Left lung (tissue), 10 donors: ENCODE measurements around the gene CSAG1. TPM values are rescaled to one million over a fixed set of nuclear protein-coding genes. Genes with fewer than 3 reads are reported as not detected.
"Not testable (repeated sequence)": the region's sequence is repeated elsewhere in the genome, so short reads cannot be mapped to it uniquely, and the experiment has no call there.

ENCODE experiments used
- ATAC-seq: fragments of 200-7000 bp; cut with Tn5 transposase; one replicate; pipeline ENCODE4 v1.9.1; 2020; ENCODE audit warnings: moderate library complexity
- DNase-seq, 4 donors: peaks; one replicate each; pipeline ENCODE4 v3.0.0-alpha.2; 2013 to 2020
- H3K27ac ChIP-seq, 2 donors: fragments of 200-600 bp; sonication (generic) in 1 of 2; one replicate each; pipeline versions ENCODE4 v1.5.0 to v1.8.0; 2020 to 2021
- H3K27me3 ChIP-seq, 2 donors: fragments of 200-600 bp; sonication (generic) in 1 of 2; one replicate each; pipeline versions ENCODE4 v1.5.0 to v1.8.0; 2020 to 2021
- H3K36me3 ChIP-seq, 2 donors: fragments of 200-600 bp; sonication (generic) in 1 of 2; one replicate each; pipeline versions ENCODE4 v1.5.0 to v1.8.0; 2020 to 2021
- H3K4me1 ChIP-seq, 2 donors: fragments of 200-600 bp; one replicate each; pipeline ENCODE4 v1.8.0; 2021
- H3K4me3 ChIP-seq, 2 donors: fragments of 200-600 bp; sonication (generic) in 1 of 2; one replicate each; pipeline versions ENCODE4 v1.5.0 to v1.8.0; 2020 to 2021; ENCODE audit warnings: mild to moderate bottlenecking in 1 of 2
- H3K9me3 ChIP-seq, 2 donors: fragments of 200-600 bp; sonication (generic) in 1 of 2; one replicate each; pipeline versions ENCODE4 v1.5.0 to v1.8.0; 2020 to 2021
- intact Hi-C, 2 donors: fragments of 100-400 bp; cut with DNase I; formaldehyde crosslinking; loops; one replicate each; pipeline versions ENCODE4 v1.11.2 to v1.14.2; 2022
- polyA plus RNA-seq, 6 donors: library from polyadenylated mRNA; unstranded; fragments of 120-200 nt; gene quantifications; one replicate each; pipeline ENCODE4 v1.2.1, GENCODE V29; 2013; ENCODE audit not compliant: insufficient read length in 6 of 6
- total RNA-seq, 2 donors: library from RNA; stranded (reverse); fragmentation: NEBNext Ultra II Directional; extraction: Animal tissue kit (Norgen Biotek cat#: 25700); gene quantifications; one replicate each; pipeline ENCODE4 v1.2.1, GENCODE V29; 2021
- TF ChIP-seq, protein P1 (sequence below), 2 donors: fragments of 200-600 bp; sonication (generic) in 1 of 2; IDR thresholded peaks; one replicate each; pipeline versions ENCODE4 v1.5.0 to v1.8.0; 2021; ENCODE audit warnings: antibody characterized with exemption in 2 of 2
- donor health status: DM: no; HTN: yes; CAD: no.
- donor health status: DM: no; HTN: no; CAD: no.

Gene CSAG1
- total and polyA plus RNA-seq, 8 donors: not detected

- Histone ChIP-seq H3K27ac (no peak overlapping the region), H3K4me1 (no peaks in the 10 kb centered on the region), H3K36me3 (no peaks in the 10 kb centered on the region), H3K27me3 (no peaks in the 10 kb centered on the region), H3K9me3 (no peaks in the 10 kb centered on the region), H3K4me3 (no peak overlapping the region)
- DNase-seq (no peak), ATAC-seq (no peak)
- intact Hi-C loops: no loop called here
- TF ChIP-seq, protein P1, sequence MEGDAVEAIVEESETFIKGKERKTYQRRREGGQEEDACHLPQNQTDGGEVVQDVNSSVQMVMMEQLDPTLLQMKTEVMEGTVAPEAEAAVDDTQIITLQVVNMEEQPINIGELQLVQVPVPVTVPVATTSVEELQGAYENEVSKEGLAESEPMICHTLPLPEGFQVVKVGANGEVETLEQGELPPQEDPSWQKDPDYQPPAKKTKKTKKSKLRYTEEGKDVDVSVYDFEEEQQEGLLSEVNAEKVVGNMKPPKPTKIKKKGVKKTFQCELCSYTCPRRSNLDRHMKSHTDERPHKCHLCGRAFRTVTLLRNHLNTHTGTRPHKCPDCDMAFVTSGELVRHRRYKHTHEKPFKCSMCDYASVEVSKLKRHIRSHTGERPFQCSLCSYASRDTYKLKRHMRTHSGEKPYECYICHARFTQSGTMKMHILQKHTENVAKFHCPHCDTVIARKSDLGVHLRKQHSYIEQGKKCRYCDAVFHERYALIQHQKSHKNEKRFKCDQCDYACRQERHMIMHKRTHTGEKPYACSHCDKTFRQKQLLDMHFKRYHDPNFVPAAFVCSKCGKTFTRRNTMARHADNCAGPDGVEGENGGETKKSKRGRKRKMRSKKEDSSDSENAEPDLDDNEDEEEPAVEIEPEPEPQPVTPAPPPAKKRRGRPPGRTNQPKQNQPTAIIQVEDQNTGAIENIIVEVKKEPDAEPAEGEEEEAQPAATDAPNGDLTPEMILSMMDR (IDR thresholded peaks at IDR 0.05): no peak
Observed at GRCh38 chrX:152738560-152738959, 5.0 kb upstream of the CSAG1 start.

DNA sequence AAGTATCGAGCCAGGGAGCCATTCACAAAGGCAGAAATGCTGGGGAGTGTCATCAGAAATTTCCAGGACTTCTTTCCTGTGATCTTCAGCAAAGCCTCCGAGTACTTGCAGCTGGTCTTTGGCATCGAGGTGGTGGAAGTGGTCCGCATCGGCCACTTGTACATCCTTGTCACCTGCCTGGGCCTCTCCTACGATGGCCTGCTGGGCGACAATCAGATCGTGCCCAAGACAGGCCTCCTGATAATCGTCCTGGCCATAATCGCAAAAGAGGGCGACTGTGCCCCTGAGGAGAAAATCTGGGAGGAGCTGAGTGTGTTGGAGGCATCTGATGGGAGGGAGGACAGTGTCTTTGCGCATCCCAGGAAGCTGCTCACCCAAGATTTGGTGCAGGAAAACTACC lies 3.0 kb upstream of the CSAG1 start:
- intact Hi-C loops, DNase-seq, H3K4me1 ChIP-seq, H3K36me3 ChIP-seq, H3K9me3 ChIP-seq, H3K27me3 ChIP-seq, ATAC-seq, H3K27ac ChIP-seq, H3K4me3 ChIP-seq: not testable (repeated sequence)

- TF ChIP-seq, protein P1 (IDR thresholded peaks at IDR 0.05): no peak
- intact Hi-C loops: no loop called here
- Histone ChIP-seq H3K4me3 (no peak overlapping the region), H3K27ac (no peak overlapping the region), H3K9me3 (no peaks in the 10 kb centered on the region), H3K4me1 (no peaks in the 10 kb centered on the region), H3K27me3 (no peaks in the 10 kb centered on the region), H3K36me3 (no peaks in the 10 kb centered on the region)
- no peak for ATAC-seq
- no peak for DNase-seq
Observed at GRCh38 chrX:152735860-152736511, 2.5 kb upstream of the CSAG1 start.

DNA sequence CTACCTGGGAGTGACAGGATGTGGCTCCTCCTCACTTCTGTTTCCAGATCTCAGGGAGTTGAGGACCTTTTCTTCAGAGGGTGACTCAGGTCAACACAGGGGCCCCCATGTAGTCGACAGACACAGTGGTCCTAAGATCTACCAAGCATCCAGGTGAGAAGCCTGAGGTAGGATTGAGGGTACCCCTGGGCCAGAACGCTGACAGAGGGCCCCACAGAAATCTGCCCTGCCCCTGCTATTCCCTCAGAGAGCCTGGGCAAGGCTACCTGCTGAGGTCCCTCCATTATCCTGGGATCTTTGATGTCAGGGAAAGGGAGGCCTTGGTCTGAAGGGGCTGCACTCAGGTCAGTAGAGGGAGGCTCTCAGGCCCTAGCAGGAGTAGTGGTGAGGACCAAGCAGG lies 1.6 kb upstream of the CSAG1 start:
- no peak for DNase-seq
- no peak for ATAC-seq
- H3K27ac ChIP-seq: no peak overlapping the region
- H3K4me3 ChIP-seq: no peak overlapping the region
- H3K9me3 ChIP-seq: no peaks in the 10 kb centered on the region
- TF ChIP-seq, protein P1 (IDR thresholded peaks at IDR 0.05): no peak
- intact Hi-C loops: no loop called here
- H3K27me3 ChIP-seq: no peaks in the 10 kb centered on the region
- no peaks in the 10 kb centered on the region for H3K36me3 ChIP-seq
- no peaks in the 10 kb centered on the region for H3K4me1 ChIP-seq

DNA sequence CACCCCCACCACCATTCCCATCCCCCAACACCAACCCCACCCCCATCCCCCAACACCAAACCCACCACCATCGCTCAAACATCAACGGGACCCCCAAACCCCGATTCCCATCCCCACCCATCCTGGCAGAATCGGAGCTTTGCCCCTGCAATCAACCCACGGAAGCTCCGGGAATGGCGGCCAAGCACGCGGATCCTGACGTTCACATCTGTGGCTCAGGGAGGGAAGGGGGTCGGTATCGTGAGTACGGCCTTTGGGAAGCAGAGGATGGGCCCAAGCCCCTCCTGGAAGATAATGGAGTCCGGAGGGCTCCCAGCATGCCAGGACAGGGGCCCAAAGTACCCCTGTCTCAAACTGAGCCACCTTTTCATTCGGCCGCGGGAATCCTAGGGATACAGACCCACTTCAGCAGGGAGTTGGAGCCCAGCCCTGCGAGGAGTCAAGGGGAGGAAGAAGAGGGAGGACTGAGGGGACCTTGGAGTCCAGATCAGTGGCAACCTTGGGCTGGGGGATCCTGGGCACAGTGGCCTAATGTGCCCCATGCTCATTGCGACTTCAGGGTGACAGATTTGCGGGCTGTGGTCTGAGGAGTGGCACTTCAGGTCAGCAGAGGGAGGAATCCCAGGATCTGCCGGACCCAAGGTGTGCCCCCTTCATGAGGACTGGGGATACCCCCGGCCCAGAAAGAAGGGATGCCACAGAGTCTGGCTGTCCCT lies 780 bp upstream of the CSAG1 start:
- H3K27me3 ChIP-seq, intact Hi-C loops, H3K9me3 ChIP-seq, H3K36me3 ChIP-seq, DNase-seq, H3K4me3 ChIP-seq, ATAC-seq, H3K27ac ChIP-seq, H3K4me1 ChIP-seq: not testable (repeated sequence)

DNA sequence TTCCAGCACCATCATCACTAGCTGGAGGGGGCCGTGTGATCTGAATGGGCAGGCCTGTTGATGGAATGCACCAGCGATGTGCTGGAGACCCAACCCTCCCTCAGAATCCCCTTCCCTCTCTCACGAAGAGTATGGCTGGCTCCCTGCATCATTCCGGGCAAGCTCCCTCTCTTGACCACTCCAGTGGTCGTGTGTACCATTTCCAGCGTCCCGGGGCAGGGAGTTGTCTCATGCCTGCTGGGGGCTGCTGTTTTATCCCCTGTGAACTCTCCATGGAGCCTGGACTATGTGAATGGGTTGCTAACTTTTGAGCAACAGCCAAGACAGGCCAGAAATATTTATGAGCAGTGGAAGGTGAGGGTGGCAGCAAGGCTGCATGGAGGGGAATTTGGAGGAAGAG lies 8.1 kb downstream of the CSAG1 start:
- TF ChIP-seq, protein P1 (IDR thresholded peaks at IDR 0.05): no peak
- Histone ChIP-seq H3K36me3 (no peaks in the 10 kb centered on the region), H3K4me1 (no peaks in the 10 kb centered on the region), H3K27me3 (no peaks in the 10 kb centered on the region), H3K9me3 (no peaks in the 10 kb centered on the region), H3K4me3 (no peak overlapping the region), H3K27ac (no peak overlapping the region)
- intact Hi-C loops: no loop called here
- ATAC-seq (no peak), DNase-seq (no peak)

DNA sequence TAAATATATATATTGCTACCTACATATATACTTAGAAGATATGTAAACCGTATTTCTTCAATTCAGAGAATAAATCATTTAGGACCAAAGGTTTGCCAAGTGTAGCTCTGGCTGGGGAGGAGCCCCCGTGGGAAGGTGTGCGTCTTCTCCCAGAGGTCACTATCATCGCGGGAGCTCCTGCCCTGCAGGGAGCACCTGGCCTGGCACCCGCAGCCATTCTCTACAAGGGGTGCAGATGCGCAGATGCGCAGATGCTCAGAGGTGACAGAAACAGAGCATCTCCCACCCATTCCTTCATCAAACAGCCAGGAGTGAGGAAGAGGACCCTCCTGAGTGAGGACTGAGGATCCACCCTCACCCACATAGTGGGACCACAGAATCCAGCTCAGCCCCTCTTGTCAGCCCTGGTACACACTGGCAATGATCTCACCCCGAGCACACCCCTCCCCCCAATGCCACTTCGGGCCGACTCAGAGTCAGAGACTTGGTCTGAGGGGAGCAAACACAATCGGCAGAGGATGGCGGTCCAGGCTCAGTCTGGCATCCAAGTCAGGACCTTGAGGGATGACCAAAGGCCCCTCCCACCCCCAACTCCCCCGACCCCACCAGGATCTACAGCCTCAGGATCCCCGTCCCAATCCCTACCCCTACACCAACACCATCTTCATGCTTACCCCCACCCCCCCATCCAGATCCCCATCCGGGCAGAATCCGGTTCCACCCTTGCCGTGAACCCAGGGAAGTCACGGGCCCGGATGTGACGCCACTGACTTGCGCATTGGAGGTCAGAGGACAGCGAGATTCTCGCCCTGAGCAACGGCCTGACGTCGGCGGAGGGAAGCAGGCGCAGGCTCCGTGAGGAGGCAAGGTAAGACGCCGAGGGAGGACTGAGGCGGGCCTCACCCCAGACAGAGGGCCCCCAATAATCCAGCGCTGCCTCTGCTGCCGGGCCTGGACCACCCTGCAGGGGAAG lies 19.4 kb downstream of the CSAG1 start, which contains the start of gene MAGEA2B:
TSS of gene MAGEA2B (plus strand) at position 814 of the 973 bp plus-strand sequence. CDS start 2,479 bp downstream, outside the sequence.
- H3K4me1 ChIP-seq, H3K4me3 ChIP-seq, H3K9me3 ChIP-seq, H3K36me3 ChIP-seq, H3K27ac ChIP-seq, intact Hi-C loops, H3K27me3 ChIP-seq, ATAC-seq, DNase-seq: not testable (repeated sequence)

GRCh38 chrX:152713195-152713594 lies 20.3 kb downstream of the CSAG1 start:
- H3K4me1 ChIP-seq, H3K36me3 ChIP-seq, H3K27me3 ChIP-seq, H3K9me3 ChIP-seq, DNase-seq, H3K4me3 ChIP-seq, ATAC-seq, intact Hi-C loops, H3K27ac ChIP-seq: not testable (repeated sequence)
